AG08395 (cell line): ENCODE results near the gene TCEA3.

Experiments used
- DNase-seq: peaks from one replicate; pipeline ENCODE4 v3.0.0; 2012; ENCODE audit warnings: mixed read lengths, low spot score

Gene TCEA3

DNA sequence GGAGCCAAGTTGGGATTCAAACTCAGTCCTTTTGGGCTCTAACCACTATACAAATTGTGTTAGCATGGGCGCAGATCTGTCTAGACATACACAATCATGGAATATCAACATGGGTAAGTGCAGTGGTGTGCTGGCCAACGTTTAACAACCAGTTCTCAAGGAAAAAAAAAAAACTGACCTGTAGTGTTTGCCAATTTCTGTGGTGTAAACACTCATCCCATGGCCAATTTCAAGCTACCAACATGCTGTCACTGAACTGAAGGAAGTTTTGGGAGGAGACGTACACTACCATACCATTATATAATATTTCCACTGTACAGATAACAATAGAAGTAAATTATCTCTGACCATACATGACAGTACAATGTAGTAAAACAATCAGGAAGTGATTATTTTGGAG, 3.2 kb downstream of the TCEA3 start:
- no peak for DNase-seq

DNA sequence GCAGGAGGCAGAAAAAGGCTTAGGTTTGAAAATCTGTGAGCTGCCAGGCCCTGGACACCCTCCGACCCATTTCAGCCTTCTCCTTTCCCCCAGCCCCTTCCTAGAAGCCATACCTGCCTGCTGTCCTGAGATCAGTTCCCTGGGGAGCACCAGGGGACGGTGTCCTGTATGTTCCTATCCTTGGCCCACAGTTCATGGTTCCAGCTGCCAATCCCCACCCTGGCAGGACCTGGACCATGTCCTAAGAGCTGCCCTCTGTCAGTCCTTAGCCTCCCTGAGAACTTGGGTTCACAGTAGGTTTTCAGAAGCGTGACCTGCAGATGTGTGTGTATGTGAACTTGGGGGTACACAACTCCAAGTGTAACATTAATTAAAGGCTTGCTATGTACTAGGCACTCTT, 3.8 kb downstream of the TCEA3 start:
- DNase-seq = no peak

- no peak for DNase-seq
These were observed 5.4 kb downstream of the TCEA3 start for GRCh38 chr1:23419180-23419579.

GRCh38 chr1:23417570-23417969, 7.0 kb downstream of the TCEA3 start:
- DNase-seq = no peak

GRCh38 chr1:23416964-23417363, 7.6 kb downstream of the TCEA3 start:
- no peak for DNase-seq

GRCh38 chr1:23408797-23409290, 15.7 kb downstream of the TCEA3 start:
- no peak for DNase-seq

DNA sequence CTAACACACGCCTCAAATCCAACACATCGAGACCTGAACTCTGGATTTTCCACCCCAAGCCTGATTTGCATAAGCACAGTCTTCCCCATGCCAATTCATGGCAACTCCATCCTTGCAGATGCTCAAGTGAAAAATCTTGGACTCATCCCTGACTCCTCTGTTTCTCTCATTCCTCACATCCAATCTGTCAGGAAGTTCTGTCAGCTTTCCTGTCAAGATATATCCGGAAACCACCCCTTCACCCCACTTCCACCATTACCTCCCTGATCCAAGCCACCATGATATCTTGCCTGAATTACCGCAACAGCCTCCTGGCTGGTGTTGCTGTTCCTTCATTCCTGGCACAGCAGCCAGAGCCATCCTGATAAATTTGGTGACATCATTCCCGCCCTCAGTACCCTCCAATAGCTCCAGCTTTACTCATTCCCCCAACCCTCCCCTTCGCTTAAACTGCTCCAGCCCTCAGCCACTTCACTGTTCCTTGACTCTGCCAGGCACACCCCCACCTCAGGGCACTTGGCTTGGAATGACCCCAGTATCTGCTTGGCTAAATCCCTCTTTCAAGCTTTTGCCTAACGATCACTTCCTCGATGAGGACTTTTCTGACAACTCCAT, 17.4 kb downstream of the TCEA3 start:
- DNase-seq = no peak

DNA sequence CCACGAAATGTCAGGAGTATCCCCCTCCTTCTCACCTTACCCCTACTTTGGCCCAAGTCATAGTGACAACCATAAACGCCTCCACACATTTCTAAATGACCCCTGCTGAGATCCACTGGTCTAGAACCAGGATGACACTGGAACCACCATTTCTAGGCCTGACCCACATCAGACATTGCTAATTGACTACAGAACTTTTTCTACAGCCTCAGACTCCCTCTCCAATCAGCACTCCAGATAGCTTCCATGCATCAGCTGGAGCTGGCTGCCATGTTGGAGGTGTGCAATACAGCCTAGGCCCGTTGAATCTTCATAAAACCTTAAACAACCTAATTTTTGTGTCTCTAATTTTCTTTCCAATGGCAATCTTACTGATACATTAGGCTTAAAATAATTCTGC, 18.6 kb downstream of the TCEA3 start:
- no peak for DNase-seq

DNA sequence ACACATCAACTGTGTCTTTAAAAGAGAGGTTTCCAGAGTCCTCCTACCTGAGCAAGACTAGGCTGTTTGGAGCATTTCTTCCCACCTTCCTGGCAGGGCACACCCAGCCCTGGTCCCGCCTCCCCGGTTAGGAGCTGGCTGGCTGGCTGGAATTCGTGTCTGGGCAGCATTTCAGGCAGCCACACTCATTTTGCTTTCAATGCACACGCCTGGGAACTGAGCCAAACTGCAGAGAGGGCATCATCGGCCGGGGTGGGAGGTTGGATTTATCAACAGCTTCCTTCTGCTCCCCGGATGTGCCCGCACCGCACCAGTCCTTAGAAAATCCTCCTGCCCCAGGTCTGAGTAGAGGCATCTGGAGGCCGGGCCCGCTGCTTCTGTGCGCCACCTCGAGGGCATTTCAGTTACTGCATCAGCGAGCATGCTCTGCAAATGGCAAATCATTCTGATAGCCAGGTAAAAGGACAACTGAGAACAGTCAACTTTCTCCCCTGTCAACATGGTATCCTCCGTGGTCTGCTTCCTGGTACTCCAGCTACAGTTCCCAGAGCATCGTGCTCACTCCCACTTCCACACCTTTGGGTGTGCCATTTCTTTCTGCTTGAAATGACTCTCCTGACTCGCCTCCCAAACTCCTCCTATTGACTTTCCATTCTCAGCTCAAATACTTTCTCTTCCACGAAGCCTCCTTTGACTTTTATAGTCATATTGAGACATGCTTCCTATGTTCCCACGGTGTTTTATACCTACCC, 20.6 kb downstream of the TCEA3 start:
- DNase-seq = peak; percentile 94

GRCh38 chr1:23403355-23403734, 21.2 kb downstream of the TCEA3 start:
- DNase-seq = no peak

GRCh38 chr1:23403038-23403336, 21.6 kb downstream of the TCEA3 start:
- peak; percentile 80 for DNase-seq

DNA sequence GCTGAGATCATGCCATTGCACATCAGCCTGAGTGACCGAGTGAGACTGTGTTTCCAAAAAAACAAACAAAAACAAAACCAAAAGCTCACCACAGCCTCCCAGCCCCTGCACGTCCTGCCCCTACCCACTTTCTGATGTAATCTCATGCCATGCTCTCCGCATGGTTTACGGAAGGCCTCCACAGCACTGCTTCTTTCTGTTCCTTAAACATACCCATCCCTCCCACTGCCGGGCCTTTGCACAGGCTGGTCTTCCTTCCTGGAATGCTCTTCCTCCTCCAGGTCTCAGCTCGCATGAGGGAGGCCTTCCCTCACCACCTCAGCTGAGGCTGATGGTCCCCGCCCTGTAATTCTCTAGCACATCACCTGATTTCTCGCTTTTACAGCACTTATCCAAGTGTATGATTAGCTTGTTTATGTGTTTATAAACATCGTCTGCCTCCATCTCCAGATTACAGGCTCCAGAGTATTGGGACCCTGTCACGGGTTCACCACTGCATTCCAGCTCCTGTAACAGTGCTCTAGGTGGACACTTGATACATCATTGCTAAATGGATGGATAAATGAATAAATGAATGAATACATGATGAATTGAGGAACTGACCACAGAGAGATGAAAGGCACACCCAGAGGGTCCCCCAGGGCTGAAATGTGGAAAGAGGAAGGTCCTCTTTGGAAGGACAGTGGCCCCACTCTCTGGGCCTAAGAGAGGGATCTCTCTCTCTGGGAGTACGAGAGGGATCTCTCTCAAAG, 22.1 kb downstream of the TCEA3 start:
- DNase-seq = no peak

DNA sequence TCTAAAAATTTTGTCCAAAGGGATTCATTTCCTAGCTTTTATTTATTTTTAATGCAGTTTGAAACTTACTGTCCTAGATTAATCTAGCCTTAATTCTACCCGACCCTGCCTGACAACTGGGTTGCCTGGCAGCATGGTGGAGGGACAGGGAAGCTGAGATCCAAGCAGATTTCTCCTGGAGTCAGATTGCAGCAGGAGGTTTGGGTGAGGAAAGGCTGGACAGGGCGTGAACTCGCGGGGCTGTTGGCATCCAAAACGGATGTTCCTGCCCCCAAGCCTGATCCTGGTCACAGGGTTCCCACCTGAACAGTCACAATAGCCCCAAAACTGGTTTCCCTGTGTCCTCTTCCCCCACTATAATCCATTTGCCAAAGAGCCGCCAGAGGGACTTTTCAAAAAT, 23.2 kb downstream of the TCEA3 start:
- DNase-seq = no peak

GRCh38 chr1:23400324-23401114, 24.0 kb downstream of the TCEA3 start:
- DNase-seq = peak; percentile 30

DNA sequence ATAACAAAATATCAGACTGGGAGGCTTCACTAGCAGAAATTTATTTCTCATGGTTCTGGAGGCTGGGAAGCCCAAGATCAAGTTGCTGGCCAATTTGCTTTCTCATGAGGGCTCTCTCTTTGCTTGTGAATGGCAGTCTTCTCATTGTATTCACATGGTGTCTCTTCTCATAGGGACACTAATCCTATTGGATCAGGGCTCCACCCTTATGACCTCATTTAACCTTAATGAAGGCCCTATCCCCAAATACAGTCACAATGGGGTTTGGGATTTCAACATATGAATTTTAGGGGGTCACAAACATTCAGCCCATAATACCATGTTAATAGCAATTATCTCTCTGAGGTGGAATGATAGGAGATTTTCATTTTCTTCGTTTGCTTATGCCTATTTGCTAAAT, 25.3 kb downstream of the TCEA3 start:
- DNase-seq = no peak

DNA sequence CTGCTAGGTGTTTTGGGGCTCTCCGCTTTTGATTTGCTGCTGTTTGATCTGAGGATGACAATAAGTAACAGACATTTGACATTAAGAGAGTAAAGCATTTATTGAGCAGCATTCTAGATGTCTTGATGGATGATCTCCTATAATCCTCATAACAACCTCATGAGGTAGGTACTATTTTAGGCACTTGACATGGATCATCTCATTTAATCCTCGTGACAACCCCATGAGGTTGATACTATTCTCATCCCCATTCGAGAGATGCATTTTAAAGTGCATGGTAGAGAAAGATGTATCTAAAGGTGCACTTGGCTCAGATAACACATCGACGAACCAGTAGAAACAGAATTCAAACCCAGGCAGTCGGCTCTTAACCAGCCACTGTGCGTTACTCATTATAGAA, 26.6 kb downstream of the TCEA3 start:
- no peak for DNase-seq

GRCh38 chr1:23396380-23396779, 28.2 kb downstream of the TCEA3 start:
- DNase-seq = no peak

DNA sequence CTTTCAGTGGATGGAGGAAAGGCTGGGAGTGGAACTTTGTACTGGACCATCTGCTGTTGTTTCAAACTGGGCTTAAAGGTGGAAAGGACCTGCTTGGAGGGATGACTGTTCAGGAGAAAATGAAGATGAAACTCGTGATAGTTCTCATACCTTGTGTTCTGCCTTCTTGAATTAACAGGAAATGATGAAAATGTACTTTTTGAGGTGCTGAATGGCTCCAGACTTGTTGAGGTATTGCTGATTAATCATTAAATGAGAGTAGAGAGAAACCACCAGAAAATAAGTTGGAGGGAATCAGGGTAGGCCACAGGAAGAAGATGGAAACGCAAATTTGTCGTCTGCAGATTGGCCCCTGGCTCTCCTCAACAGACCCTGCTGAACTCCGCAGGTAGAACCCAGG, 28.7 kb downstream of the TCEA3 start:
- DNase-seq = no peak

GRCh38 chr1:23395154-23395724, 29.3 kb downstream of the TCEA3 start:
- no peak for DNase-seq

DNA sequence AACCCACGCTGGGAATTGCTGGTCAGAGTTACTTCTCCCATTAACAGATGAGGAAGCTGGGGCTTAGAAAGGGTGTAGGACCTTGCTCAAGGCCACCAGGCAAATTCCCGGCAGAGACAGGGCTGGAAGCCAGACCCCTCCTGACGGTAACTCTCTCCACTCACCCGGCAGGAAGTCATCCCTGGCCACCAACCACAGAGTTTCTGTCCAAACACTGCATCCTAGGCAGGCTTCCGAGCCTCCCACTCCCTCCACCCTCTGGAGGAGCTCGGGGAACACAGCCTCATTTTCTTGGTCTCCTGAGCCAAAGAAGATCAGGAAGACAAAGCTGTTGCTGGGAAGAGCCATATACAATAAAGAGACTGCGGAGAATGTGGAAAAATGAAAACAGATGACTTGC, 29.9 kb downstream of the TCEA3 start:
- DNase-seq = peak; percentile 96

- DNase-seq = peak; percentile 61
These were observed 30.4 kb downstream of the TCEA3 start for GRCh38 chr1:23394181-23394580.

DNA sequence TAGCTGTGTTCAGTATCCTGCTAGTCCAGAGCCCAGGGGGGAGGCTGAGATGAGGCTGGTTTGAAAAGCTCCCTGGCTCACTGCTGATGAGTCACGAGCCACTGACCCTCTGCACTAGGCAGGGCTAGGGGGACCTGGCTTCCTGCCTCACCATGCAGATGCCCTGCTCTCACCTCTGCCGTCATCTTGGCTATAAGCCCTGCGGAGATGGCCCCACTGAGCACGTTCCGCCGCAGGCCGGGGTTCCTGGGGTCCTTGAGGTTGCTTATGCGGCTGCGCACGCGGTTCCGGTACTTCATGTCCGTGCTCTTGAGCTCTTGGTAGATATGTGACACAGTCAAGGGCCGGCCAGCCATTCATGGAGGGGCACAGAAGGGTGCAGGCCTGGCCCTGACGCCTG, 30.8 kb downstream of the TCEA3 start:
- no peak for DNase-seq
